Retinal pigment epithelial cell (primary cell): ENCODE results near the gene CTNNBIP1.

Experiments
- DNase-seq: peaks from one replicate; pipeline ENCODE4 v3.0.0-alpha.2; 2010; ENCODE audit warnings: low read depth
- H3K4me3 ChIP-seq: 2 replicates; pipeline ENCODE4 v1.5.1; 2011; ENCODE audit warnings: mild to moderate bottlenecking, low read length, control low read depth, moderate library complexity
- TF ChIP-seq, protein P1 (sequence below): conservative IDR thresholded peaks from 2 replicates; pipeline ENCODE4 v1.5.1; 2011; ENCODE audit warnings: low read depth, low read length, control low read depth, inconsistent platforms

Gene CTNNBIP1

DNA sequence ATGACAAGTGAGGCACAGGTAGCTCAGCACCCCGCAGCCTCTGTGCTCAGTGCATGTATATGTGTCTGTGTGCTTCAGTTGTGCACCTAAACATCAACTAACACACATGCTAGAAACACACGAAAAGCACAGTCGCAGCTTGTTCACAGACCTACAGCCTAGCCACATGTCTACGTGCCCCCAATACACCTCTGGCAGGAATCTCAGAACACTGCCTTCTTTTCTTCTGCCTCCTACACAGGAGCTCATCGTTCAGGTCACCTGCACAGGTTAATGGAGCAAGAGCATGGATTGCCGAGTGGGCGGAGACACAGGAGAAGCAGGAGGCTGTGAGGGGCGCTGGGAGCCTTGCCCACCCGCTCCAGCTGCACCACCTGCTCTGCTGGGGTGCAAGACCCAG, 31.7 kb downstream of the CTNNBIP1 start:
- TF ChIP-seq, protein P1, sequence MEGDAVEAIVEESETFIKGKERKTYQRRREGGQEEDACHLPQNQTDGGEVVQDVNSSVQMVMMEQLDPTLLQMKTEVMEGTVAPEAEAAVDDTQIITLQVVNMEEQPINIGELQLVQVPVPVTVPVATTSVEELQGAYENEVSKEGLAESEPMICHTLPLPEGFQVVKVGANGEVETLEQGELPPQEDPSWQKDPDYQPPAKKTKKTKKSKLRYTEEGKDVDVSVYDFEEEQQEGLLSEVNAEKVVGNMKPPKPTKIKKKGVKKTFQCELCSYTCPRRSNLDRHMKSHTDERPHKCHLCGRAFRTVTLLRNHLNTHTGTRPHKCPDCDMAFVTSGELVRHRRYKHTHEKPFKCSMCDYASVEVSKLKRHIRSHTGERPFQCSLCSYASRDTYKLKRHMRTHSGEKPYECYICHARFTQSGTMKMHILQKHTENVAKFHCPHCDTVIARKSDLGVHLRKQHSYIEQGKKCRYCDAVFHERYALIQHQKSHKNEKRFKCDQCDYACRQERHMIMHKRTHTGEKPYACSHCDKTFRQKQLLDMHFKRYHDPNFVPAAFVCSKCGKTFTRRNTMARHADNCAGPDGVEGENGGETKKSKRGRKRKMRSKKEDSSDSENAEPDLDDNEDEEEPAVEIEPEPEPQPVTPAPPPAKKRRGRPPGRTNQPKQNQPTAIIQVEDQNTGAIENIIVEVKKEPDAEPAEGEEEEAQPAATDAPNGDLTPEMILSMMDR, result no peak
- DNase-seq, result no peak
- H3K4me3 ChIP-seq, result no peak overlapping the region

DNA sequence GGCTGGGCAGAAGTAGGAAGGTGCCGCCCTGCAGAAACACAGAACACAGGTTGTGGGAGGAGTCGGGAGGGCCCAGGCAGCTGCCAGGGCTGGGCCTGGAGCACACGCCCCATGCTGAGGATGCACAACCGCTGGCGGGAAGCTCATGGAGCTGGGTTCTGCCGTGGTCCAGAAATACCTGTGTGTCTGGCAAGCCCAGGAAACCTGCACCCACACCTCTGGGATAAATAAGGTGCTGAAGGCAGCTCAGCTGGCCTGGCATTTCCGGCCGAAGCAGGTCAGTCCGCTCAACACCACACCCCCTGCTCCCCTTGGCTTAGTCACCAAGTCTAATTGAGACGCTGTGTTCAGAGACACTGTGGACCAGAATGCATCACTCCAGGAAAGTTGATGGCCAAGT, 32.1 kb downstream of the CTNNBIP1 start:
- no peak for DNase-seq
- H3K4me3 ChIP-seq, result no peak overlapping the region
- TF ChIP-seq, protein P1, result no peak

DNA sequence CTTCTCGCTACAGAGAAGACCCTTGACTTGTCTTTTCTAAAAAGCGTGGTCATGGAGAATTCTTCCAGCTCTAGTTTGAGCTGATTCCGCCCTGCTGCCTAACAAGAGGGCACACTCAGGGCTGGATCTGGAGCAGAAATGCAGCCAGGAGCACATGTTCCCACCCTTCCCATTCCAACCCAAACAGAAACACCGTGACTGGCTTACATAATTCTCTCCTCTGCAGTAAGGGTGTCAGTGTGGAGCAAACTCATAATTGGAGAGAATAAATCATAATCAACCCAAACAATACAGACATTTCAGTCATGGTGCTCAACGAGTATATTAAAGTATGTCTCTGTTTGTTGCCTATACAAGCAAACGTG, 34.5 kb downstream of the CTNNBIP1 start:
- no peak for DNase-seq
- no peak overlapping the region for H3K4me3 ChIP-seq
- TF ChIP-seq, protein P1, result no peak

DNA sequence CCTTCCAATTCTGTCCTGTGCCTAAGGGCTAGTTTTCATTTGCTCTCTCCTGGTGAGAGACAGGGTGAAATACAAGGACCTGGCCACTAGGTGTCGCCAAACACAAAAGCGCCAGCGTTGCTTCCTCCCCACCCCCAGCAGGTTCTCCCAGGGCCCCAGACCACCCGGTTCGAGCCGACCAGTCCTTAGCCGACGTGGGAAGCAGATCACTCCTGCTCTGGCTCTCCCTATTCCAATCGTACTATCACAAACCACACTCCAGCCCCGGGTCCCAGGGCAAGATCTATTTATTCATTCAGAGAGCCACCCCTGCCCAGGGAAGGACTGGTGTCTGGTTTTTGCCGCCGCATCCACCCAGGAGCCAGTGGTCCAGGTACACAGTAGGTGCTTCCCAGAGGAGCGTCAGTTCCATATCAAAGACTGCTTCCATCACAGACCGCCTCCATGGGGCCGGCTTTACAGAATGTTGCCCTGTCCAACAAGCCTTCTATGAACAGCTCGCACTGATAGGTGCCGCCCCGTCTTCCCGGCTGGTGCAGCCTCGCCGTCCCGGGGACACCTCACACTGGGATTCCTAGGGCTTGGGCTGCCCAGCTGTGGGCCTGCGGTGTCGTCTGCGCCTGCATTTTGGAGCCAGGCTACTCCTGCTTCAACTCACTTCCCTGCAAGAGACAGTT, 35.0 kb downstream of the CTNNBIP1 start:
- DNase-seq, result no peak
- H3K4me3 ChIP-seq, result peak overlapping the region; percentile 23
- TF ChIP-seq, protein P1, result peak; percentile 93

DNA sequence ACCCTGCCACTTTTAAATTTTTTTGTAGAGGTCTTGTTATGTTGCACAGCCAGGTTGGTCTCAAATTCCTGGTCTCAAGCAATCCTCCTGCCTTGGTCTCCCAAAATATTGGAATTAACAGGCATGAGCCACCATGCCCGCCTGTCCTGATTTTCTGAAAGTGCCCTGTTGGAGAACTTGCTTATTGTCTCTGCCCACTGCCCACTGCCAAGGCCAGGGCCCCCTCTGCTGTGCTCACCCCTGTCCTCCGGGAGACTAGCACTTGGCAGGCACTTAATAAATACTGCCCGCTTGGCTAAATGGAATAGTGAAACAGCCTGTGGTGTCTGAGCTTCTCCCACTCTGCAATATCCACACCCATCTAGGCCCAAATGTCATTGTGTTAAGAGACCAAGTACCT, 35.7 kb downstream of the CTNNBIP1 start:
- TF ChIP-seq, protein P1, result no peak
- no peak for DNase-seq
- no peak overlapping the region for H3K4me3 ChIP-seq

DNA sequence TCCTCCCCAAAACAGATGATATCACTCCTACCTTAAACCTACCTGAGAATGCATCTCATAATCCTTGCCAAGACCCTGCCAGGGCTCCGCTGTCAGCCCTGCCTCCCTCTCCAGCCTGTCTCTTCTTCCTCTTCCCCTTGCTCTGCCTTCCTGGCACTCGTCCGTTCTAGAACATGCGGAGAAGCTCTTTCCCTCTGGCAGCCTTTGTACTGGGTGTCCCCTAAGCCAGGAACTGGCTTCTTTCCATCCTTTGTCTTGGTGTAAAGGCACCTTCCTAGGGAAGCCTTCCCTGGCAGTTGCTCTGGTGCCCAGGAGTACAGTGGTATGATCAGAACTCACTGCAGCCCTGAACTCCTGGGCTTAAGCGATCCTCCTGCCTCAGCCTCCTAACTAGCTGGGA, 36.1 kb downstream of the CTNNBIP1 start:
- H3K4me3 ChIP-seq, result no peak overlapping the region
- TF ChIP-seq, protein P1, result no peak
- no peak for DNase-seq

DNA sequence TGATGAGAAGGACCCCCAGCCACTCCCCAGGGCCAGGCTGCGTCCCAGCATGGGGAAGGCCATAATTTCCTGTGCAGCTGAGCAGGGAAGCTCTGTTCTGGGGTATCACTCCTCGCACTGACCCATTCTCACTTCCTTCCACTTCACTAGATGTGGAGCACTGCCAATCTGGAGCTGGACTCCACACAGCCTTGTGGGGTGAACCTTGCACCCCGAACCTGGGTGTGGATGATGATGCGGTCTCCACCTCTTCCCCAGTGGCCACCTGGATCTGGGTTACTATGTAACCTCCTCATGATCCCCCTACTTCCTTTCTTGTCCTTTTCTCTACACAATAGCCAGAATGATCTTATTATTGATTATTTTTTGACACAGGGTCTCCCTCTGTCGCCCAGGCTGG, 36.7 kb downstream of the CTNNBIP1 start:
- TF ChIP-seq, protein P1, result no peak
- no peak for DNase-seq
- no peak overlapping the region for H3K4me3 ChIP-seq
